ENCODE results near the gene PTK7.
A peak's percentile ranks its signal among the peaks of the same experiment; 100 is the strongest.

Gene PTK7

DNA sequence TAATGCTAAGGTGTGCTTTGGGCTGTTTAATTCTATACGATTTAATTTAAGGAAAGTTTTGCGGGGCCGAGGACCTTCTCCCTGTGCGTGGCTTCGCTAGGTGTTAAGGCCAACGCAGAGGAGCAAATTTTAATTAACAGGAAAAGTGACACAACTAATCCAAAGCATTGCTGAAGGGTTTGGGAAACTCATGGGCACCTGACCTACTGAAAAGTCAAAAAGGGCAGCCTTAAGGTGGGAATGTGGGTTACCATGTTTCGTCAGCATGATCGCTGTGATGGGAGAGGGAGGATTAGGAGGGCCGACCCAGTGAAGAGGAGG is 105.5 kb downstream of the PTK7 start:
- H3K27me3 ChIP-seq (ENCODE audit: control insufficient read depth in 1 of 2, insufficient read depth in 2 of 2, low read length in 2 of 2), result no peaks in the 10 kb centered on the region
- no peaks in the 10 kb centered on the region for H3K9me3 ChIP-seq (ENCODE audit: control insufficient read depth in 2 of 2, low read length in 2 of 2)
- H3K9ac ChIP-seq (ENCODE audit: low read length in 2 of 2), result peak overlapping the region; percentile 60 to 79
- H3K27ac ChIP-seq (ENCODE audit: low read length), result peak overlapping the region; percentile 62
- H3K4me1 ChIP-seq (ENCODE audit: control insufficient read depth, insufficient read depth, low read length), result peaks cover 25% of the 10 kb centered on the region
- H3K4me3 ChIP-seq (ENCODE audit: low read length in 2 of 2), result peak overlapping the region; percentile 78 to 89
- peaks cover 25 to 43% of the 10 kb centered on the region in 2 donors for H3K36me3 ChIP-seq (ENCODE audit: control insufficient read depth in 2 of 2, insufficient read depth in 2 of 2, low read length in 2 of 2)

DNA sequence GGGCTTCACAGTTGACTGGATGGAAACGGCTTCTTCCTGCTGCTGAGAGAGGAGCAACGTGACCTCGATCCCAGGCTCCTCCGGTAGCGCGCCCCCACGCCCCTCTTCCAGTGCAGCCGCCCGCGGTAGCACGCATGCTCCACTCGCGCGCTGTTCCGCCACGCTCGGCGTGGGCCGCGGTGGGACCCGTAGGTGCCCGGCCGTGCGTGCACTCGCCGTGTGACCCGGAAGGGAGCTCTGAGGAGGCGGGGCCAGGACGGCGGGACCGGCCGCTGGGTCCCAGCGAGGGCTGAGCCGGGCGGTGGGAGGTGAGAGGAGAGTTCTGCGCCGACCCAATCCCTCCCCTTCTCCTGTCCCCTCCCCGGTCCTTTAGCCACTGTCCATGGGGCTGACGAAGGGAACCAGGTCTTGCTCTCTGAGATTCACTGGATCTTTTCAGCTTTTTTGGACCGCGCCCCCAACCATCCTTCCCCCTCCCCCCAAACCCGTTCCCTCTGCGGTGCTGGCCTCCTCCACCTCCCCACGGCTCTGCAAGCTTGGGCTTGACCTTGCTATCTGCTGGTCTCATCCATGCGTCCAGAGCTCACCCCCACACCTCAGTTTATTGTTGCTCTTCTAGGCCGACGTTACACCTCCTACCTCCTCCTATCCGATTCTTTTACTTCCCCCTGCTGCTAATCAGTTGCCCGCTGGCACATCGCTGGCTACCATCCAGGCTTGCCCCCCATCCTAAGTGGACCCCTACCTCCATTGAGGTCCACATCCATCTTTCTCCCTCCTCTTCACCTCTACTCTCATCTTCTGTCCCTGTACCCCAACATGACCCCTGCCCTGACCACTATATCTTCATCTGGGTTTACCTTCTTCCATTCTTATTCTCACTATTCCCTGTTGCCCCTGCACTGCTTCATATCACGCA is 106.1 kb downstream of the PTK7 start, which contains the start of gene CUL9:
Gene CUL9 (plus strand): TSS at position 255 of the 919 bp plus-strand sequence. CDS start 2,115 bp downstream, outside the sequence.
- Histone ChIP-seq H3K27ac (ENCODE audit: low read length) (peak within 1 kb of the TSS; percentile 62), H3K36me3 (ENCODE audit: control insufficient read depth in 2 of 2, insufficient read depth in 2 of 2, low read length in 2 of 2) (peaks cover 26 to 44% of the 10 kb centered on the region in 2 donors), H3K4me1 (ENCODE audit: control insufficient read depth, insufficient read depth, low read length) (peaks cover 25% of the 10 kb centered on the region), H3K27me3 (ENCODE audit: control insufficient read depth in 1 of 2, insufficient read depth in 2 of 2, low read length in 2 of 2) (no peaks in the 10 kb centered on the region), H3K9me3 (ENCODE audit: control insufficient read depth in 2 of 2, low read length in 2 of 2) (no peaks in the 10 kb centered on the region), H3K9ac (ENCODE audit: low read length in 2 of 2) (peak within 1 kb of the TSS; percentile 60 to 79), H3K4me3 (ENCODE audit: low read length in 2 of 2) (peak within 1 kb of the TSS; percentile 78 to 89)

DNA sequence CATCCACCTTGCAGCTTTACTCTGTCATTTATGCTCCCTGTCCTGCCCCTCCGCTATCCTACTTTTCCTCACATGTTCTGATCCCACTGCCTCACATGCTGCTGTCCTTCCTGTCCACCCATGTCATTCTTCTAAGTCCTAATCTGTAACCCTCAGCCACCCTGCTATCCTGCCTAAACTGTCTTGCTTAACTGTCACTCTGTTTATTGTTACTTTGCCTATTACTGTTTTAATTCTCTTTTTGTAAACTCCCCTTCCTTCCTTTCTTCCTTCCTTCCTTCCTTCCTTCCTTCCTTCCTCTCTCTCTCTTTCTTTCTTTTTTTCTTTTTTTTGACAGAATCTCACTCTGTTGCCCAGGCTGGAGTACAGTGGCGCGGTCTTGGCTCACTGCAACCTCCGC is 107.3 kb downstream of the PTK7 start:
- Histone ChIP-seq H3K4me3 (ENCODE audit: low read length in 2 of 2) (peak overlapping the region in 1 of 2 donors; percentile 89), H3K27me3 (ENCODE audit: control insufficient read depth in 1 of 2, insufficient read depth in 2 of 2, low read length in 2 of 2) (no peaks in the 10 kb centered on the region), H3K27ac (ENCODE audit: low read length) (no peak overlapping the region), H3K36me3 (ENCODE audit: control insufficient read depth in 2 of 2, insufficient read depth in 2 of 2, low read length in 2 of 2) (peaks cover 29 to 50% of the 10 kb centered on the region in 2 donors), H3K9ac (ENCODE audit: low read length in 2 of 2) (peak overlapping the region; percentile 60 to 79), H3K4me1 (ENCODE audit: control insufficient read depth, insufficient read depth, low read length) (peaks cover 25% of the 10 kb centered on the region), H3K9me3 (ENCODE audit: control insufficient read depth in 2 of 2, low read length in 2 of 2) (no peaks in the 10 kb centered on the region)

DNA sequence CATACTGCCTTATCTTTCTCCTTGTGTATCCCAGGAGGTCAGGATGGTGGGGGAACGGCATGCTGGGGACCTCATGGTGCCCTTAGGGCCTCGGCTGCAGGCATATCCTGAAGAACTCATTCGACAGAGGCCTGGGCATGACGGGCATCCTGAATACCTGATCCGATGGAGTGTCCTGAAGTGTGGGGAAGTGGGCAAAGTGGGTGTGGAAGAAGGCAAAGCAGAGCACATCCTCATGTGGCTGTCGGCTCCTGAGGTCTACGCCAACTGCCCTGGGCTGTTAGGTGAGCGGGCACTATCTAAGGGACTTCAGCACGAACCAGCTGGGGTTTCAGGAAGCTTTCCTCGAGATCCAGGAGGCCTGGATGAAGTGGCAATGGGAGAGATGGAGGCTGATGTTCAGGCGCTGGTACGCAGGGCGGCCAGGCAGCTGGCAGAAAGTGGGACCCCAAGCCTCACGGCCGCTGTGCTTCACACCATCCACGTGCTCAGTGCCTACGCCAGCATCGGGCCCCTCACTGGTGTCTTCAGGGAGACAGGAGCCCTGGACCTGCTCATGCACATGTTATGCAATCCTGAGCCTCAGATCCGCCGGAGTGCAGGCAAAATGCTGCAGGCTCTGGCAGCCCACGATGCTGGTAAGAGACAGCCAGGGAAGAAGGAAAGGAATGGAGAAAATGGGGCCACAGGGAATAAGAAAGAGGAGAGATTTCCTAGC is 108.3 kb downstream of the PTK7 start:
- Histone ChIP-seq H3K27ac (ENCODE audit: low read length) (no peak overlapping the region), H3K4me1 (ENCODE audit: control insufficient read depth, insufficient read depth, low read length) (peaks cover 25% of the 10 kb centered on the region), H3K27me3 (ENCODE audit: control insufficient read depth in 1 of 2, insufficient read depth in 2 of 2, low read length in 2 of 2) (no peaks in the 10 kb centered on the region), H3K9ac (ENCODE audit: low read length in 2 of 2) (no peak overlapping the region), H3K4me3 (ENCODE audit: low read length in 2 of 2) (no peak overlapping the region), H3K36me3 (ENCODE audit: control insufficient read depth in 2 of 2, insufficient read depth in 2 of 2, low read length in 2 of 2) (peaks cover 19 to 44% of the 10 kb centered on the region in 2 donors), H3K9me3 (ENCODE audit: control insufficient read depth in 2 of 2, low read length in 2 of 2) (no peaks in the 10 kb centered on the region)

DNA sequence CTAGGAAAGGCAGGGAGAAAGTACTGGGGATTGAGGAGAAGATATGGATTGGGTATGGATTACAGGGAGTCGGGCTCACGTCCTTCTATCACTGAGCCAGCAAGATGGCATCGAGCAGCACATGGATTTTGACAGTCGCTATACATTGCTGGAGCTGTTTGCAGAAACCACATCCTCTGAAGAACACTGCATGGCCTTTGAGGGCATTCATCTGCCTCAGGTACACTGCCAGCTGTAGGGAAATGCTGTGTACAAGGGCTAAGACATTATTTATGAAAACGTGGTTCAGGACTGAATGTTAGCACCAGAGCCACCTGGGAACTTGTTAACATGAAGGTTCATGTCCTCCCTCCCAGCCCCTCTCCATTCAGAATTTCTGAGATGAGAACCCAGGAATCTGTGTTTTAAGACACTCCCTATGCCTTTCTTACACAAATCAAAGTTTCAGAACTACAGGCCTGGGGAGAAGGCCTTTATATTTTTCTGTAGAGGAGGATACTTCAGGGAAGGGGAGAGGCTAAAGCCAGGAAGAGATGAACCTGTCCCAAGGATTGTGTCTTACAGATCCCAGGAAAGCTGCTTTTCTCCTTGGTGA is 109.4 kb downstream of the PTK7 start:
- no peak overlapping the region for H3K4me3 ChIP-seq (ENCODE audit: low read length in 2 of 2)
- H3K27ac ChIP-seq (ENCODE audit: low read length), result no peak overlapping the region
- peaks cover 25% of the 10 kb centered on the region for H3K4me1 ChIP-seq (ENCODE audit: control insufficient read depth, insufficient read depth, low read length)
- H3K27me3 ChIP-seq (ENCODE audit: control insufficient read depth in 1 of 2, insufficient read depth in 2 of 2, low read length in 2 of 2), result no peaks in the 10 kb centered on the region
- H3K9me3 ChIP-seq (ENCODE audit: control insufficient read depth in 2 of 2, low read length in 2 of 2), result no peaks in the 10 kb centered on the region
- peaks cover 18 to 43% of the 10 kb centered on the region in 2 donors for H3K36me3 ChIP-seq (ENCODE audit: control insufficient read depth in 2 of 2, insufficient read depth in 2 of 2, low read length in 2 of 2)
- H3K9ac ChIP-seq (ENCODE audit: low read length in 2 of 2), result no peak overlapping the region

DNA sequence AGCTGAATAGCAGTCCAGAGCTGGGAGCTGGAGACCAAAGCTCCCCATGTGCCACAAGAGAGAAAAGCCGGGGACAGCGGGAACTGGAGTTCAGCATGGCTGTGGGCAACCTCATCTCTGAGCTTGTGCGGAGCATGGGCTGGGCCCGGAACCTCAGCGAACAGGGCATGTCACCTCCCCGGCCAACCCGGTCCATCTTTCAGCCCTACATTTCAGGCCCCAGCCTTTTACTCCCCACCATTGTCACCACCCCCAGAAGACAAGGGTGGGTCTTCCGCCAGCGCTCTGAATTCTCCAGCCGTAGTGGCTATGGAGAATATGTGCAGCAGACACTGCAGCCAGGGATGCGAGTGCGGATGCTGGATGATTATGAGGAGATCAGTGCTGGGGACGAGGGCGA is 109.9 kb downstream of the PTK7 start:
- Histone ChIP-seq H3K9ac (ENCODE audit: low read length in 2 of 2) (no peak overlapping the region), H3K36me3 (ENCODE audit: control insufficient read depth in 2 of 2, insufficient read depth in 2 of 2, low read length in 2 of 2) (peaks cover 18 to 39% of the 10 kb centered on the region in 2 donors)

DNA sequence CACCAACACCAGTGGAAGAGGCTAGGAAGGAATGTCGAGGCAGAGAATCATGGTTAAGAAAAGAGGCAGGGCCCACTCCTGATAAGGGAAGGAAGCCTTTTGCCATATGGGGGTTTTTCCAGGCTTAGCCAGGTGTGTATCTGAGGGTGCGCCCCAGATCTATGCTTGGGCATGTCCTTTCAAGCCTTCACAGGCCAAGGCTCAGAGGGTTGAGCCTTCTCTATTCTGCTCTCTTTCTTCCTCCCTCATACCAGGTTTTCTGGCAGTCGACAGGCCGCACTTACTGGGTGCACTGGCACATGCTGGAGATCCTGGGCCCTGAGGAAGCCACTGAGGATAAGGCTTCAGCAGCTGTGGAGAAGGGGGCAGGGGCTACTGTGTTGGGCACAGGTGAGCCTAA is 110.6 kb downstream of the PTK7 start:
- H3K27ac ChIP-seq (ENCODE audit: low read length), result no peak overlapping the region
- H3K9ac ChIP-seq (ENCODE audit: low read length in 2 of 2), result no peak overlapping the region
- H3K27me3 ChIP-seq (ENCODE audit: control insufficient read depth in 1 of 2, insufficient read depth in 2 of 2, low read length in 2 of 2), result no peaks in the 10 kb centered on the region
- H3K4me3 ChIP-seq (ENCODE audit: low read length in 2 of 2), result no peak overlapping the region
- H3K4me1 ChIP-seq (ENCODE audit: control insufficient read depth, insufficient read depth, low read length), result peaks cover 18% of the 10 kb centered on the region
- H3K9me3 ChIP-seq (ENCODE audit: control insufficient read depth in 2 of 2, low read length in 2 of 2), result no peaks in the 10 kb centered on the region
- peaks cover 18 to 38% of the 10 kb centered on the region in 2 donors for H3K36me3 ChIP-seq (ENCODE audit: control insufficient read depth in 2 of 2, insufficient read depth in 2 of 2, low read length in 2 of 2)

More for the DNA sequence above, 109.9 kb downstream of the PTK7 start:
- Histone ChIP-seq H3K27me3 (ENCODE audit: control insufficient read depth in 1 of 2, insufficient read depth in 2 of 2, low read length in 2 of 2) (no peaks in the 10 kb centered on the region), H3K4me3 (ENCODE audit: low read length in 2 of 2) (no peak overlapping the region), H3K4me1 (ENCODE audit: control insufficient read depth, insufficient read depth, low read length) (peaks cover 23% of the 10 kb centered on the region), H3K9me3 (ENCODE audit: control insufficient read depth in 2 of 2, low read length in 2 of 2) (no peaks in the 10 kb centered on the region), H3K27ac (ENCODE audit: low read length) (no peak overlapping the region)

DNA sequence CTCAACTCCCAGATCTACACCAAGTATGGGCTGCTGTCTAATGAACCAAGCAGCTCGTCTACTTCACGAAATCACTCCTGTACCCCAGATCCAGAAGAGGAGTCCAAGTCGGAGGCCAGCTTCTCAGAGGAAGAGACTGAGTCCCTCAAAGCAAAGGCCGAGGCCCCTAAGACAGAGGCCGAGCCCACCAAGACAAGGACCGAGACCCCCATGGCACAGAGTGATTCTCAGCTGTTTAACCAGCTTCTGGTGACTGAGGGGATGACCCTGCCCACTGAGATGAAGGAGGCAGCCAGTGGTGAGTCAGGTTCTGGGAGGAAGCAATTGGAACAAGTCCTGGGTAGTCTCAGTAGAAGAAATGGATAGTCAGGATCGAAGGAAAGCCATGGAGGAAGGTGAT is 111.7 kb downstream of the PTK7 start:
- H3K36me3 ChIP-seq (ENCODE audit: control insufficient read depth in 2 of 2, insufficient read depth in 2 of 2, low read length in 2 of 2), result peaks cover 20 to 40% of the 10 kb centered on the region in 2 donors
- H3K9ac ChIP-seq (ENCODE audit: low read length in 2 of 2), result no peak overlapping the region
- no peak overlapping the region for H3K4me3 ChIP-seq (ENCODE audit: low read length in 2 of 2)
- no peaks in the 10 kb centered on the region for H3K9me3 ChIP-seq (ENCODE audit: control insufficient read depth in 2 of 2, low read length in 2 of 2)
- no peaks in the 10 kb centered on the region for H3K27me3 ChIP-seq (ENCODE audit: control insufficient read depth in 1 of 2, insufficient read depth in 2 of 2, low read length in 2 of 2)
- H3K27ac ChIP-seq (ENCODE audit: low read length), result no peak overlapping the region
- peaks cover 11% of the 10 kb centered on the region for H3K4me1 ChIP-seq (ENCODE audit: control insufficient read depth, insufficient read depth, low read length)

DNA sequence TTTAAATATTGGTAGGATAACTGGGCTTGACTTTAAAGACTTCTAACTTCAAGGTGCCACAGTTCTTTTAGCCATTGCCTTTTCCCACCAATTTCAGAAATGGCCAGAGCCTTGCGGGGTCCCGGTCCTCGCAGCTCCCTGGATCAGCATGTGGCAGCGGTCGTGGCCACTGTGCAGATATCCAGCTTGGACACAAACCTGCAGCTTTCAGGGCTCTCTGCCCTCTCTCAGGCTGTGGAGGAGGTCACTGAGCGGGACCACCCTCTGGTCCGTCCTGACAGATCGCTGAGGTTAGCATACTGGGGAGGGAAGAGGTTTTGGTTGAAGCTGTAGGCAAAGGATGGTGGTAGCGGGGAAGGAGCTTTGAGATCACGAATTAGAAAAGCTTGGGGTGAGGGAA is 112.3 kb downstream of the PTK7 start:
- H3K36me3 ChIP-seq (ENCODE audit: control insufficient read depth in 2 of 2, insufficient read depth in 2 of 2, low read length in 2 of 2), result peaks cover 25 to 40% of the 10 kb centered on the region in 2 donors
- H3K27ac ChIP-seq (ENCODE audit: low read length), result no peak overlapping the region
- no peak overlapping the region for H3K9ac ChIP-seq (ENCODE audit: low read length in 2 of 2)
- no peak overlapping the region for H3K4me3 ChIP-seq (ENCODE audit: low read length in 2 of 2)
- H3K27me3 ChIP-seq (ENCODE audit: control insufficient read depth in 1 of 2, insufficient read depth in 2 of 2, low read length in 2 of 2), result no peaks in the 10 kb centered on the region
- peaks cover 5% of the 10 kb centered on the region for H3K4me1 ChIP-seq (ENCODE audit: control insufficient read depth, insufficient read depth, low read length)
- H3K9me3 ChIP-seq (ENCODE audit: control insufficient read depth in 2 of 2, low read length in 2 of 2), result no peaks in the 10 kb centered on the region

DNA sequence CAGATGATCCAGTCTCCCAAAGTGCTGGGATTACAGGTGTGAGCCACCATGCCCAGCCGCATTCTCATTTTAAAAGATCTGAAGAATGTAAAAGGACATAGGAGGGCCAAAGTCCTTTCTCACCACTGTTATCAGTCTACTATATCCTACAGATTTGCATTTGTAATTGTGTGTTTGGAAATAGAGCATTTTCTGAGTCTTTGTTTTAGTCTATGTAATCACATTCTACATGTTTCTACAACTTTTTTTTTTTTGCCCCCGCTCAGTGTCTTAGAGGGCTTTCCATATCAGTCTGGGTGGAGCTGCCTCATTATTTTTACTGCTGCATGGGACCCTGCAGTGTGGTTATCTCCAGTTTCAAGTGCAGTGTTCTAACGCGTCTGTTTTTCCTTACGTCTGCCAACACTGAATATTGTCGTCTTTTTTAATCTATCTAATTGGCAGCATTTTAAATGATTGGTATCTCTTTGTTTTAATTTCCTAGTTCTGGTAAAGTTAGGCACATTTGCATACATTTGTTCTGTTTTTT is 113.7 kb downstream of the PTK7 start:
- no peaks in the 10 kb centered on the region for H3K27me3 ChIP-seq (ENCODE audit: control insufficient read depth in 1 of 2, insufficient read depth in 2 of 2, low read length in 2 of 2)
- no peak overlapping the region for H3K4me3 ChIP-seq (ENCODE audit: low read length in 2 of 2)
- no peaks in the 10 kb centered on the region for H3K9me3 ChIP-seq (ENCODE audit: control insufficient read depth in 2 of 2, low read length in 2 of 2)
- no peaks in the 10 kb centered on the region for H3K4me1 ChIP-seq (ENCODE audit: control insufficient read depth, insufficient read depth, low read length)
- no peak overlapping the region for H3K9ac ChIP-seq (ENCODE audit: low read length in 2 of 2)
- no peak overlapping the region for H3K27ac ChIP-seq (ENCODE audit: low read length)
- peaks cover 27 to 41% of the 10 kb centered on the region in 2 donors for H3K36me3 ChIP-seq (ENCODE audit: control insufficient read depth in 2 of 2, insufficient read depth in 2 of 2, low read length in 2 of 2)

Measured in stomach smooth muscle (tissue), 2 donors.